GM21619 (cell line): ENCODE data around the gene RNASET2.

ENCODE experiments used
- ATAC-seq: cut with Tn5 transposase; IDR thresholded peaks from one replicate; pipeline ENCODE4 v1.9.1; 2021; ENCODE audit not compliant: unreplicated experiment

The RNASET2 gene

DNA sequence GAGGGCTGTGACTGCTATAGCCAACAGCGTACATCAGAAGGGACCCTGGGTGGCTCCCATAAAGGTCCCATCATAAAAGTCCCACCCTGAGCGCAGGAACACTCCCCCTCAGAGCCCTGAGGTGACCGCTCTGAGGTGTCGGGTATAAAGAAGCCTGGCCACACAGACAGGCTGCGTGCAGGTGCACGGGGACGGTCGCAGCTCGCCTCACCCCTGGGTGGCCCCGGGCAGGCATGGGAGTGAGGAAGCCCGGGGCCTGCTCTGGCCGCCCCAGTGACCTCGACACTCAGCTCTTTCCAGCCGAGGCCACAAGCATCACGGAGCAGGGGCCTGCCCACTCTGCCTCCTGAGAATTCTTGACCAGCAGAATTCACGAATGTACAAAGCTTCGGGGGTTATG is 14.4 kb upstream of the RNASET2 start:
- ATAC-seq, result no peak

DNA sequence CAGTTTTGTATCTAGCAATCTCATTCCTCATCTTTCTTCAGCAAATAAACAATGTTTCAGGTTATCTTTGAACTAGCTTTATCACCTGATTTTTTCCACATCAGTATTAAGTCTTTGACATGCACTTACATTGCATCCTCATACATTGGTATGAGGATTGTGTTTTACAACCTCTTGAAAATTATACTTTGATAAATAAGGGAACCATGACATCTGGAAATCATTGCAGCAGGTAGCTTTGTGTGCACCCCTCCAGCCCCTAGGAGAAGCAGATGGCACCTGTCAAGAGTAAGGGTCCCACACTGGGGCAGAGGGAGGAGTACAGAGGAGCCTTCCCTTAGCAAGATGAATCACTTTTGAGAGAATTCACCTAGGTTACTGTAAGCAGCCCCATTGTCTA is 13.7 kb upstream of the RNASET2 start:
- ATAC-seq, result no peak

DNA sequence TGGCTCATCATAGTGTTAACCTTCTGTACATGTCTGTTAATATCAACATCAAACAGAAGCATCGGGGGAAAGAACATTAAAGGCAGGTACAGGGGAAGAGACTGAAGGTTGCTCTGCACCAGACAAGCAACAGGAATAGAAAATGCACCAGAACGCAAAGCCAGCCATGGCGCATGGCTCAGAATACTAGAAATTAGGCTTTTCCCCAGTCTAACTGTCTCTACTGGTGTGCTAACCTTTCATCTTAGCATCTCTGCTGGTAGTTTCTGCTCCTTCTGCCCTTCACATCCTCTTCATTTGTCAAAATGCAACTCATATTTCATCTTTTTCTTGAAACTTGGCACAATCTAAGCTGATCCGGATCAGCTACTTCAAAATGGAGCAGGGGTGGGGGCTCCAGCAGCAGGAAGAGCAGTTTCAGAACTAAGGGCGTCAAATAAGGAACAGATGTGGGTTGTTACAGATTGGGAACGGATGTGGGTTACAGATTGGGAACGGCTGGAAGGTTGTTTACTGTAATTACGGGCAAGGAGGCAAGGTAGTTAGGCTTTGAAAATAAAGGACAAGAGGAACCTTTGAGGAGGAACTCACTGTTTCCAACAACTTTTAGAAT is 13.1 kb upstream of the RNASET2 start:
- ATAC-seq, result no peak

DNA sequence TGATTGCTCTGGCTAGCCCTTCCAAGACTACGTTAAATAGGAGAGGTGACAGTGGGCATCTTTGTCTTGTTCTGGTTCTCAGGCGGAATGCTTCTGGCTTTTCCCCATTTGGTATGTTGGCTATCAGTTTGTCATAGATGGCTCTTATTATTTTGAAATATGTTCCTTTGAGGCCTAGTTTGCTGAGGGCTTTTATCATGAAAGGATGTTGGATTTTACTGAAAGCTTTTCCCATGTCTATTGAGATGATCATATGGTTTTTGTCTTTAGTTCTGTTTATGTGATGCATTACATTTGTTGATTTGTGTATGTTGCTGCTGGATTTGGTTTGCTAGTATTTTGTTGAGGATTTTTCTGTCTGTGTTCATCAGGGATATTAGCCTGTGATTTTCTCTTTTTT is 9.9 kb upstream of the RNASET2 start:
- no peak for ATAC-seq

DNA sequence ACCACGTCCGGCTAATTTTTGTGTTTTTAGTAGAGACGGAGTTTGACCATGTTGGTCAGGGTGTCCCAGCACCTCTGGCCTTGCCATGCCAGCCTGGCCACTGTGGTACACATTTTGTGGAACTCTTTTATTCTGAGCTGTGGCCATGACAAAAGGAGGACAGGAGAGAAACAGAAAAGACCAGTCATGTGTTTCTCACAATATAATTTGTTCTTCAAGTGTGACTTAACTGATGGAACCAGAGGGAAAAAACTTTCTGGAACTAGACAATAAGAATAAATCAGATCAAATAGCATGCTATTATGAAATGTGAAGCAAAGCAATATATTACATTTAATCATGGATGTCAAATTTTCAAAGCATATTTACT is 4.2 kb upstream of the RNASET2 start:
- no peak for ATAC-seq

DNA sequence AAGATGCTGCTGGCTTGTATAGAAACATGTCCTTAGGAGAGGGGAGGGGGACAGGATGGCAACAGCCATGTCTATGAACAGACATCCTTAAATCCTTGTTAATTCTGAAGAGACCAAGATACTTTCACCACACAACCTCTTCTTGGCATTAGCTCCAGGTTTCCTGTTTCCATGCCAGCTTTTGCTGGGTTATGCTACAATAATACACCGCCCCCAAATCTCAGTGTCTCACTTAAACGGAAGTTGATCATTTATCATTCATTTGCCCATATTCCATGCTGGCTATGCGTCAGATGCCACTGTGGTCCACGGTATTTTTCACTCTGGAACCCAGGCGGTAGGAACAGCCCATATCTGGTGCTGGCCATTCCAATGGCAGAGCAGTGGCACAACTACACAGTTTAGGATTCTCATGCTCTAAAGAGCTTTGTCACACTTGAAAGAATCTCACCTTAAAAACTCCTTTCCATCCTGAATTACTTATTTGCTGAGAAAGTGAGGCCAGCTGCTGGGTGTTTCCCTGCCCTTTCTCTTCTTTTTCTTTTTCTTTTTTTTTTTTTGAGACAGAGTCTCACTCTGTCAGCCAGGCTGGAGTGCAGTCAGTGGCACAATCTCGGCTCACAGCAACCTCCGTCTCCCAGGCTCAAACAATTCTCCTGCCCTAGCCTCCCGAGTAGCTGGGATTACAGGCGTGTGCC is 3.7 kb upstream of the RNASET2 start:
- ATAC-seq, result no peak

DNA sequence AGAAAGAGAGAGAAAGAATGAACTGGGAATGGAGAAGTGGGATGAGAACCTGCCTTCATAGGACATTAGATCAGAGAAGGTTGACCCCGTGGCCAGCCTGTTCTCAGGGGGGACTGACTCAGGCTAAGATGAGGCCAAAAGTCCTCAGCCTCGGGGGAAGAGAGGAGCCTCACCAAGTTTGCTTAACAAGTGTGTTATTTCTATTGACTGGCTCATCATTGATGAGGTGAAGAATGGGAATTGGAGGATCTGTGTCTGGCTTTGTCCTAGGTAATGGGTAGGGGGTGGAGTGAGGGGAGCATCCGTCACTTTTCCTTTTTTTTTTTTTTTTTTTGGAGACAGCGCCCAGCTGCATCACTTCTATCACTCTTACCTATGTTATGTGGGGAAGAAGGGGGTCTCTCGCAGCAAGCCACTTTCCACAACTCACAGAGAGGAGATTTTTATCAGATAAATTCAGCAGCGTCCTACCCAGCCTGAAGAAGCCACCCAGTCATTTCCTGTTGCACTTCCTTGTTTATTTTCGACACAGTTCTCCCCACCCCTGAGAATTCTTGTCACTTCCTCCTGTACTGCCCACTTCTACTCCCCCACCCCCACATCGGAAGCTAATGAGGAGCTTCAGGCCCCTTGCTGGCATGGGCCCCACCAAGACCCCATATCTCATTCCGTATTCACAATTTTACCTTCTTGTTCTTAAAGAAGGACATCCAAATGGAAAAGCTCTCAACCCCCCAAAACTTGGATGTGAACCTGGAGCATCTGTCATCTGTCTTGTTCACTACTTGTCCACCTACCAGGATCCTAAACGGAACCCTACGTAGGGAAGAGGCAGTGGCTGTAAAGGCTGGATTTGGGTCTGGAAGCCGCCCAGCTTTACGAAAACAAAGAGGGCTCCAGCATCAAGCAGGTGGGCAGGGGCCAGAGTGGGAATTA is 2.8 kb upstream of the RNASET2 start:
- ATAC-seq, result no peak

DNA sequence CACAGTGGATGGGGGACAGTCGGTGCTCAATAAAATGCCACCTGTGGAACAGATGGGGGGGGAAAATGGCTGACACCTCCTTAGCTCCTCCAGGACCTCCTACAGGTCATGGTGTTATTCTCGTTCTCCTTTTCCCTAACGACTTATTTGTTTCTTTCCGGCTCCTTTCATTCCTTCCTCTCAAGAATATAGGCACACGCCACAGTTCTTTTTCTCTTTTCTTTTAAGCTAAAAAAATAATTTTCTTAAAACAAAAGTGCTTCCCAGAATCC is 1.4 kb upstream of the RNASET2 start:
- no peak for ATAC-seq

DNA sequence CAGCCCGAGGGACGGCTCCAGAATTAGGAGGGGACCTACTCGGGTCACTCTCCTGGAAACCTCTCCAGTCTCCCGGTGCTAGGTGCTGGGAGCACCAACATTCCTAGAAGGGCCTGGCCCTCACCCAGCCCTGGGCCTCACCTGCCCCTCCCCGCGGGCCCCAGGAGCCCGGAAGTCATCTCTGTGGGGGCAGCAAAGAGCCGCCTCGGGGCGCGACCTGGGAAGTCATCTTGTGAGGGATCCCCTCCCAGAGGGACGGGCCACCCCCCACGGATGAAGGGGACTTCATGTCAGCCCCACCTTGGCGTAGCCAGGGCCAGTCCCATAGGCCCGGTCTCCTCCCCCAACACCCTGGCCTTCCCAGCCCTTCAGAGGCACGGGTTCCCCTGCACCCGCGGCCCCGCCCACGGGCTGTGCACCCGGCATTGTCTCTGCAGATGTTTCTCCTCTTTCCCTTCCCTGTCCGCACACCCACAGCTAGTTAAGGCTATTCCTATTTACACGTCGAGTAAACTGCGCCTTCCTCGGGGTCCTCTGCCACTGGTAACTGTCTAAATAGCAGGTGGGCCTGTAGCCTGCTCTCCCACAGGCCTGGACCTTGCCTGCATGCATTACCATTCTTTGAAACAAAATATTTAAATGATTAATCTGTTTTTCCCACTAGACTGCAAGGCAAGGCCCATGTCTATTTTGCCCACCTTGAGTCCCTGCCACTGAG is 896 bp upstream of the RNASET2 start:
- peak; percentile 41 for ATAC-seq

DNA sequence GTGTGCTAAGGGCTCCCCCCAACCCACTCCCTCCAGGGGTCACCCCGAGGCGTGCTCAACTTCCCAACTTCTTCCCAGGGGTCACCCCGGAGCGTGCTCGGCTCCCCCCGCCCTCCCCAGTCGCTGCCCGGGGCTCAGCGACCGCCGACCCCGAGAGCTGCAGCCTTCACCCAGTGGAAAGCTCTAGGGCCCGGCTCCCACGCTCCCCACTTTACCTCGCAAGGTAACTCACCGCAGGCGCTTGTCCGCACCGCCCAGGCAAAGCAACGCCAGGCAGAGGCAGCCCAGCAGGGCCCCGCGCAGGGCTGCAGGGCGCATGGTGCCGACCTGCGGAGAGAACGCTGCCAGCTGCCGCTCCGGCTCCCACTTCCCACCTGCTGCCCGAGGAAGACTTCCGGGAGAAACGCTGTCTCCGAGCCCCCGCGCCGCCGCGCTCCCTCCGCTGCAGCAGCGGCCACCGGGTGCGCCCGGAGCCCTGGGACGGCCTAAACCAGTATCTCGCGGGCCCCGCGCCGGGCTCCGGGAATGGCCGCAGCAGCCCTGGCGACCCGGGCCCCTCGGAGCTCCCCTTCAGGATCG is 396 bp downstream of the RNASET2 start:
- ATAC-seq, result peak; percentile 2

DNA sequence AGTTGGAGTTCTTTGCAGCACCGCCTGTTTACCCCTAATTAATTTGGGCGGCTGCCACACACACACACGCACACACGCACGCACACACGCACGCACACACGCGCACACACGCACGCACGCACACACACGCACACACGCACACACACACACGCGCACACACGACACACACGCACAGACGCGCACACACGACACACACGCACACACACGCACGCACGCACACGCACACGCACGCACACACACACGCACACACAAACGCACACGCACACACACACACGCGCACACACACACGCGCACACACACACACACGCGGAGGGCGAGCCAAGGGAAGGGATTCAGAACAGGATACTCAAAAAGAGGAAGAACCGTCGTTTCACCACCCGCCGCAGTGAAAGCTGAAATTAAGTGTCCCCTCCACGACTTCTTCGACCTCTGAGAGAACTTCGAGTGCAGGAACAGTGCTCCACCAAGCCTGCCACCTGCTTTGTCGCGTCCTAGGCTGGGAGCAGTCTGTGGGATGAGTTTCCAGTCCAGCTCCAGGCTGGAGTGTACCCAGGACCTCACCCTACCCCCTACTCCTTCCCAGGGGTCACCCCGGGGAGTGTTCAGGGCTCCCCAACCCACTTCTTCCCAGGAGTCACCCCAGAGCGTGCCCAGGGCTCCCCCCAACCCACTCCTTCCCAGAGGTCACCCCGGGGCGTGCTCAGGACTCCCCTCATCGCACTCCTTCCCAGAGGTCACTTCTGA is 1.1 kb downstream of the RNASET2 start:
- ATAC-seq, result no peak

DNA sequence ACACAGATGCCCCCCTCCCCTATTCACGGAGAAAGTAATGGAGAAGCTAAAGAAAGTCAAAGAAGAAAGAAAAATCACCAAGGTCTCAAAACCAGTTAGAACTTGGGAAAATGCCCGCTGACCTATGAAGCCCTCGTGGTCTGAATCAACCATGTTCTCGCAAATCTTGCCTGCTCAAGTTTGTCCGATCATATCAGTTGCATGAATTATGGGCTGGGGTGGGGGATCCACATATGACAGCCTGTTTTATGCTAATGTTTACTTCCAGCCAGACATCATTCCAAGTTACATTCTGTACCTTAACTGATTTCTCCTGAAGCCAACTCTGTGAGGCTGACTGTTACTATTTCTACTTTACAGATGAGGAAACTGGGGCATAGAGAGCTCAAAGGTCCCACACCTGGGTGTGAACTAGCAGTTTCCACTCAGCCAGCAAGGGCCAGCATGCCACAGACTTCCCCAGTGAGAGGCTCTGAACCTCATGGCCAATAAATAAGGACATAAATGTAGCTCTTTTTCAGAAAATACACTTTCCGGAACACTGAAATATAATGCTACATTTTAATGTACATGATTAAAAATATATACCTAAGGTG is 2.1 kb downstream of the RNASET2 start:
- ATAC-seq, result no peak

DNA sequence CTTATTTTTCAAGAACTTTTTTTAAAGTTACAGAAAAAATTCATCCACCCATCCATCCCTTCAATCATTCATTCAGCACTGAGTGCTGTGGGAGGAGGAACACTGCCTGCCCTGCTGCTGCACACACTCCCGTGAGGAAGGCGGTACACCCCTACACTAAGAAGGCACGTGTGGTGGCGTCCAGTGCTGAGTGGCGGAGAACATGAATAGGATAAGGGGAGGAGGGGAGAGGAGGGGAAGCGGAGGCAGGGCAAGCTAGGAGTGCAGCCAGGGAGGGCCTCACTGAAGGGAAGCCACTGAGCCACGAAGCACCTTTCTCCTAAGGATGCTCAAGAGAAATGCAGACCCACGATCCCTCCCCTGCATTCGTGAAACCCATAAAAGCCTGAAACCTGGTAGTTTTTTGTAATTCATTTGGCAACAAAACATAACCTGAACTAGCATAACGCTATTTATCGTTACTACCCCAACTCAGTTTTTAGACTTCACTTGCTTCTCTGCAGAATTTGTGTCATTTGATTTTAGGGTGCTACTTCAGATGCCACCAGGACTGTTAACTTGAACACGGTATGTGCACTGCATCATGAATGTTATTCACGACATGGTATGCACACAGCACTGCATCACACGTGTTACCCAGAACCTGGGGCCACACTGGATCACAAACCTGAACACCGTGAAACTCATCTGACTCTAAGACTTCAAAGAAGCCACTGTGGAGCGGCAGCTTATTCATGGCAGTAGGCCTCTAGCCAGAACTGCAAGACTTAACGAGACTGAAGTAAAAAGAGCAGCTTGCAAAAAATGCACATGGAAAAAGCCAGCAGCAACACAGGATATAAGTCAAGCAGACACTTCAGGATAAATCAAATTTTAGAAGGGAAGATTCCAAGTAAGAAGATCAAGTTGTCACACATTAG is 3.5 kb downstream of the RNASET2 start:
- no peak for ATAC-seq

DNA sequence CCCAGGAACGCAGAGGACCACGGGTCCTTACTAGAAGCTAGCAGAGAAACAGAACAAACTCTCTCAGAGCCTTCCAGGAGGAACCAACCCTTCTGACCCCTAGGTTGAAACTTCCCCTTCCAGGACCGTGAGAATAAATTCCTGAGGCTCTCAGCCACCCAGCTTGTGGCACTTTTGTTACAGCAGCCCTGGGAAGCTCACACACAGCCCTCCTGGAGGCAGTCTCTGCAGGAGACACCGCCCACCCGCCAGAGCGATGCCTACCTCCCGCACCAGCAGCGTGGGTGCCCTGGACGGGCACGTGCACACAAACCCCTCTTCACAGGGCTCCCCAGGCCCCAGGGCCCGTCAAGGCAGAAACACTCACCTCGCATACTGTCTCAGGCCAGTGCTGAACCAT is 4.2 kb downstream of the RNASET2 start:
- no peak for ATAC-seq

DNA sequence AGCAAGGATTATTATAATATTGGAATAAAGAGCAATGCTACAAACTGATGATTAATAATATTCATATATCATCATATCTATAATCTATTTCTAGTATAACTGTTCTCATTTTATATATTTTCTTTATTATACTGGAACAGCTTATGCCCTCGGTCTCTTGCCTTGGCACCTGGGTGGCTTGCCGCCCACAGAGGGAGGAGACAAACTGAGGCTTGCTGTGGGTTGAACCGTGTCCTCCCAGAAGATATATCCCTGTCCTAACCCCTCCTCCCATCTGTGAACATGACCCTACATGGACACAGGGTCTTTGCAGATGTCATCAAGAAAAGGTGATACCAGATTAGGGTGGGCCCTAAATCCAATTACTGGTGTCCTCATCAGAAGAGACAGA is 4.7 kb downstream of the RNASET2 start:
- no peak for ATAC-seq

DNA sequence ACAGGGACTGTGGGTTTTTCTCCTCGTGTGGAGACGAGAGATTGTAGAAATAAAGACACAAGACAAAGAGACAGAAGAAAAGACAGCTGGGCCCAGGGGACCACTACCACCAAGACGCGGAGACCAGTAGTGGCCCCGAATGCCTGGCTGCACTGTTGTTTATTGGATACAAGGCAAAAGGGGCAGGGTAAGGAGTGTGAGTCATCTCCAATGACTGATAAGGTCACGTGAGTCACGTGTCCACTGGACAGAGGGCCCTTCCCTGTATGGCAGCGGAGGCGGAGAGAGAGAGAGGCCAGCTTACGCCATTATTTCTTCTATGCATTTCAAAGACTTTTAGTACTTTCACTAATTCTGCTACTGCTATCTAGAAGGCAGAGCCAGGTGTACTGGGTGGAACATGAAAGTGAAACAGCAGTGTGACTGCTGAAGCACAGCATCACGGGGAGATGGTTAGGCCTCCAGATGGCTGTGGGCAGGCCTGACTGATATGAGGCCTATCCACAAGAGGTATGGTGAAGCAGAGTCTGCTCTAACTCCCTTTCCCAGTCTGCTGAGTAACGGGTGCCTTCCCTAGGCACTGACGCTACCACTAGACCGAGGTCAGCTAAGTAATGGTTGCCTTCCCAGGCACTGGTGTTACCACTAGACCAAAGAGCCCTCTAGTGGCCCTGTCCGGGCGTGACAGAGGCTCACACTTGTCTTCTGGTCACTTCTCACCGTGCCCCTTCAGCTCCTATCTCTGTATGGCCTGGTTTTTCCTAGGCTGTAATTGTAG is 5.3 kb downstream of the RNASET2 start:
- ATAC-seq, result peak; percentile 89

DNA sequence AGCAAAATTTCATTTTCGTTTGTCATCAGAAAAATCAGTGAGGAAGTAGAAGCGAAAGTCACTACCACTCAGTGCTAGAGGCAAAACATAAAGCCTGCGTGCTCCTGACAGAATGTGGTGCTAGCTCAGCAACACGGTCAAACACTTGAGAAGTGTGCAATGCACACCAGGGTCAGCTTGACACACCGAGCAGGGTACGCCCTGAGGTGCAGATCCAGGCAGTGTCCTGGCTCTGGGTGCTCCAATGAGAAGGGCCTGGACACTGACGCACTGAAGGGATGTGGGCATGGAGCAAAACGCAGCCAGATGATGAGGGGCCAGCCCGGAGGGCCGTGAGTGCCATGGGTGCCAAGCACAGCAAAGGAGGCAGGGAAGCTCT is 5.9 kb downstream of the RNASET2 start:
- ATAC-seq, result peak; percentile 42
